ENCODE measurements around the gene CKAP2.
A peak's percentile ranks its signal among the peaks of the same experiment; 100 is the strongest.

The CKAP2 gene

GRCh38 chr13:52421216-52421615 lies 34.1 kb upstream of the CKAP2 start:
- H3K9me3 ChIP-seq (ENCODE audit: control insufficient read depth, low read depth, low read length): no peaks in the 10 kb centered on the region
- H3K27ac ChIP-seq (ENCODE audit: low read length): no peak overlapping the region
- no peak overlapping the region for H3K4me3 ChIP-seq (ENCODE audit: low read length)
- no peaks in the 10 kb centered on the region for H3K27me3 ChIP-seq (ENCODE audit: control insufficient read depth, insufficient read depth, low read length)
- no peaks in the 10 kb centered on the region for H3K4me1 ChIP-seq (ENCODE audit: control insufficient read depth, low read depth, low read length)
- H3K36me3 ChIP-seq (ENCODE audit: control insufficient read depth, low read depth, low read length): peaks cover 33% of the 10 kb centered on the region
- H3K9ac ChIP-seq (ENCODE audit: low read length): no peak overlapping the region

- Histone ChIP-seq H3K27me3 (ENCODE audit: control insufficient read depth, insufficient read depth, low read length) (no peaks in the 10 kb centered on the region), H3K9me3 (ENCODE audit: control insufficient read depth, low read depth, low read length) (no peaks in the 10 kb centered on the region), H3K4me3 (ENCODE audit: low read length) (no peak overlapping the region), H3K27ac (ENCODE audit: low read length) (no peak overlapping the region), H3K9ac (ENCODE audit: low read length) (no peak overlapping the region), H3K4me1 (ENCODE audit: control insufficient read depth, low read depth, low read length) (no peaks in the 10 kb centered on the region), H3K36me3 (ENCODE audit: control insufficient read depth, low read depth, low read length) (peaks cover 32% of the 10 kb centered on the region)
Observed at GRCh38 chr13:52428295-52428694, 27.0 kb upstream of the CKAP2 start.

GRCh38 chr13:52432456-52432855 lies 22.8 kb upstream of the CKAP2 start:
- peaks cover 46% of the 10 kb centered on the region for H3K36me3 ChIP-seq (ENCODE audit: control insufficient read depth, low read depth, low read length)
- no peaks in the 10 kb centered on the region for H3K4me1 ChIP-seq (ENCODE audit: control insufficient read depth, low read depth, low read length)
- no peak overlapping the region for H3K27ac ChIP-seq (ENCODE audit: low read length)
- no peak overlapping the region for H3K9ac ChIP-seq (ENCODE audit: low read length)
- no peaks in the 10 kb centered on the region for H3K27me3 ChIP-seq (ENCODE audit: control insufficient read depth, insufficient read depth, low read length)
- no peak overlapping the region for H3K4me3 ChIP-seq (ENCODE audit: low read length)
- H3K9me3 ChIP-seq (ENCODE audit: control insufficient read depth, low read depth, low read length): no peaks in the 10 kb centered on the region

- no peak overlapping the region for H3K27ac ChIP-seq (ENCODE audit: low read length)
- H3K9me3 ChIP-seq (ENCODE audit: control insufficient read depth, low read depth, low read length): no peaks in the 10 kb centered on the region
- H3K36me3 ChIP-seq (ENCODE audit: control insufficient read depth, low read depth, low read length): peaks cover 3% of the 10 kb centered on the region
- H3K27me3 ChIP-seq (ENCODE audit: control insufficient read depth, insufficient read depth, low read length): no peaks in the 10 kb centered on the region
- H3K9ac ChIP-seq (ENCODE audit: low read length): no peak overlapping the region
- no peak overlapping the region for H3K4me3 ChIP-seq (ENCODE audit: low read length)
- H3K4me1 ChIP-seq (ENCODE audit: control insufficient read depth, low read depth, low read length): peaks cover 4% of the 10 kb centered on the region
Observed at GRCh38 chr13:52446265-52446664, 9.0 kb upstream of the CKAP2 start.

- H3K27ac ChIP-seq (ENCODE audit: low read length): no peak overlapping the region
- H3K36me3 ChIP-seq (ENCODE audit: control insufficient read depth, low read depth, low read length): peaks cover 3% of the 10 kb centered on the region
- H3K9me3 ChIP-seq (ENCODE audit: control insufficient read depth, low read depth, low read length): no peaks in the 10 kb centered on the region
- H3K9ac ChIP-seq (ENCODE audit: low read length): no peak overlapping the region
- no peaks in the 10 kb centered on the region for H3K27me3 ChIP-seq (ENCODE audit: control insufficient read depth, insufficient read depth, low read length)
- H3K4me3 ChIP-seq (ENCODE audit: low read length): no peak overlapping the region
- H3K4me1 ChIP-seq (ENCODE audit: control insufficient read depth, low read depth, low read length): peaks cover 4% of the 10 kb centered on the region
Observed at GRCh38 chr13:52447354-52447753, 7.9 kb upstream of the CKAP2 start.

GRCh38 chr13:52447815-52448552 lies 7.3 kb upstream of the CKAP2 start:
- Histone ChIP-seq H3K9ac (ENCODE audit: low read length) (no peak overlapping the region), H3K9me3 (ENCODE audit: control insufficient read depth, low read depth, low read length) (no peaks in the 10 kb centered on the region), H3K4me3 (ENCODE audit: low read length) (no peak overlapping the region), H3K36me3 (ENCODE audit: control insufficient read depth, low read depth, low read length) (peaks cover 3% of the 10 kb centered on the region), H3K27me3 (ENCODE audit: control insufficient read depth, insufficient read depth, low read length) (no peaks in the 10 kb centered on the region), H3K4me1 (ENCODE audit: control insufficient read depth, low read depth, low read length) (peaks cover 4% of the 10 kb centered on the region), H3K27ac (ENCODE audit: low read length) (no peak overlapping the region)

- H3K27ac ChIP-seq (ENCODE audit: low read length): peak overlapping the region; percentile 53
- no peaks in the 10 kb centered on the region for H3K9me3 ChIP-seq (ENCODE audit: control insufficient read depth, low read depth, low read length)
- H3K27me3 ChIP-seq (ENCODE audit: control insufficient read depth, insufficient read depth, low read length): no peaks in the 10 kb centered on the region
- H3K9ac ChIP-seq (ENCODE audit: low read length): peak overlapping the region; percentile 82
- peaks cover 3% of the 10 kb centered on the region for H3K36me3 ChIP-seq (ENCODE audit: control insufficient read depth, low read depth, low read length)
- peaks cover 4% of the 10 kb centered on the region for H3K4me1 ChIP-seq (ENCODE audit: control insufficient read depth, low read depth, low read length)
- H3K4me3 ChIP-seq (ENCODE audit: low read length): peak overlapping the region; percentile 92
Observed at GRCh38 chr13:52449331-52450011, 5.8 kb upstream of the CKAP2 start.

GRCh38 chr13:52450012-52450792 lies 5.1 kb upstream of the CKAP2 start, which contains the start of gene VPS36:
Gene VPS36, minus strand, starts transcription at chr13:52450634. Its CDS starts 40 bp downstream, at chr13:52450594.
- Histone ChIP-seq H3K27me3 (ENCODE audit: control insufficient read depth, insufficient read depth, low read length) (no peaks in the 10 kb centered on the region), H3K9me3 (ENCODE audit: control insufficient read depth, low read depth, low read length) (no peaks in the 10 kb centered on the region), H3K36me3 (ENCODE audit: control insufficient read depth, low read depth, low read length) (no peaks in the 10 kb centered on the region), H3K4me1 (ENCODE audit: control insufficient read depth, low read depth, low read length) (peaks cover 4% of the 10 kb centered on the region), H3K9ac (ENCODE audit: low read length) (peak within 1 kb of the TSS; percentile 82), H3K4me3 (ENCODE audit: low read length) (peak within 1 kb of the TSS; percentile 92), H3K27ac (ENCODE audit: low read length) (peak within 1 kb of the TSS; percentile 53)

- Histone ChIP-seq H3K27me3 (ENCODE audit: control insufficient read depth, insufficient read depth, low read length) (no peaks in the 10 kb centered on the region), H3K27ac (ENCODE audit: low read length) (no peak overlapping the region), H3K9me3 (ENCODE audit: control insufficient read depth, low read depth, low read length) (no peaks in the 10 kb centered on the region), H3K4me1 (ENCODE audit: control insufficient read depth, low read depth, low read length) (peaks cover 4% of the 10 kb centered on the region), H3K9ac (ENCODE audit: low read length) (no peak overlapping the region), H3K4me3 (ENCODE audit: low read length) (peak overlapping the region; percentile 37), H3K36me3 (ENCODE audit: control insufficient read depth, low read depth, low read length) (no peaks in the 10 kb centered on the region)
Observed at GRCh38 chr13:52450793-52451116, 4.5 kb upstream of the CKAP2 start.

- Histone ChIP-seq H3K4me1 (ENCODE audit: control insufficient read depth, low read depth, low read length) (peaks cover 6% of the 10 kb centered on the region), H3K4me3 (ENCODE audit: low read length) (peak overlapping the region; percentile 37), H3K9me3 (ENCODE audit: control insufficient read depth, low read depth, low read length) (no peaks in the 10 kb centered on the region), H3K9ac (ENCODE audit: low read length) (no peak overlapping the region), H3K36me3 (ENCODE audit: control insufficient read depth, low read depth, low read length) (no peaks in the 10 kb centered on the region), H3K27ac (ENCODE audit: low read length) (no peak overlapping the region), H3K27me3 (ENCODE audit: control insufficient read depth, insufficient read depth, low read length) (no peaks in the 10 kb centered on the region)
Observed at GRCh38 chr13:52451135-52451804, 4.0 kb upstream of the CKAP2 start.

- no peak overlapping the region for H3K9ac ChIP-seq (ENCODE audit: low read length)
- no peaks in the 10 kb centered on the region for H3K27me3 ChIP-seq (ENCODE audit: control insufficient read depth, insufficient read depth, low read length)
Observed at GRCh38 chr13:52452470-52452869, 2.8 kb upstream of the CKAP2 start.

More at GRCh38 chr13:52452470-52452869, 2.8 kb upstream of the CKAP2 start:
- Histone ChIP-seq H3K4me3 (ENCODE audit: low read length) (no peak overlapping the region), H3K36me3 (ENCODE audit: control insufficient read depth, low read depth, low read length) (peaks cover 10% of the 10 kb centered on the region), H3K27ac (ENCODE audit: low read length) (no peak overlapping the region), H3K4me1 (ENCODE audit: control insufficient read depth, low read depth, low read length) (peaks cover 11% of the 10 kb centered on the region), H3K9me3 (ENCODE audit: control insufficient read depth, low read depth, low read length) (no peaks in the 10 kb centered on the region)
